ENCODE results near the gene PTPN4. TPM values are rescaled to one million over a fixed set of nuclear protein-coding genes. Genes with fewer than 3 reads are reported as not detected.

PTPN4 gene
- total and polyA plus RNA-seq, 9 of the 15 experiments (the other 6 are each of a cell fraction or from before 2014, with no cell fraction given), result 5.0 to 32.8 (median 27.3) TPM

GRCh38 chr2:120026890-120027289 lies 267.2 kb downstream of the PTPN4 start (continued):
- TF ChIP-seq MGA (IDR thresholded peaks at IDR 0.05) (no peak), SREBF1 (IDR thresholded peaks at IDR 0.05; ENCODE audit: borderline replicate concordance, low read depth, low read length) (no peak)

Data from K562 (cell line).